WTC11 (cell line): ENCODE results near the gene STRN.
"Not testable (repeated sequence)": the region's sequence is repeated elsewhere in the genome, so short reads cannot be mapped to it uniquely, and the experiment has no call there.

Experiments used
- RELA ChIP-seq: sonication (generic); formaldehyde crosslinking; IDR thresholded peaks from 2 replicates; pipeline ENCODE4 v1.8.1; 2022; ENCODE audit warnings: missing genetic modification reagents, mild to moderate bottlenecking, borderline replicate concordance
- TF ChIP-seq, protein P1 (sequence below): fragments of 200-600 bp; IDR thresholded peaks from 2 replicates; pipeline ENCODE4 v1.8.0; 2022; ENCODE audit warnings: antibody characterized with exemption
- TF ChIP-seq, protein P2 (sequence below): sonication (generic); formaldehyde crosslinking; IDR thresholded peaks from 2 replicates; pipeline ENCODE4 v1.8.1; 2022; ENCODE audit warnings: low read depth, mild to moderate bottlenecking, moderate library complexity, missing genetic modification reagents, borderline replicate concordance

DNA sequence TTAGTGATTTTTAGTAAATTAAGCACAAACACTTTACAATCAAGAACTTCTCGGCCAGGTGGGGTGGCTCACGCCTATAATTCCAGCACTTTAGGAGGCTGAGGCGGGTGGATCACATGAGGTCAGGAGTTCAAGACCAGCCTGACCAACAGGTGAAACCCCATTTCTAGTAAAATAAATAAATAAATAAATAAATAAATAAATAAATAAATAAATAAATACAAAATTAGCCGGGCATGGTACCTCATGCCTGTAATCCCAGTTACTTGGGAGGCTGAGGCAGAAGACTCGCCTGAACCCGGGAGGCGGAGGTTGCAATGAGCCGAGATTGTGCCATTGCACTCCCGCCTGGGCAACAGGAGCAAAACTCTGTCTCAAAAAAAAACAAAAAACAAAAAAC lies 79.2 kb downstream of the STRN start:
- TF ChIP-seq, protein P1, sequence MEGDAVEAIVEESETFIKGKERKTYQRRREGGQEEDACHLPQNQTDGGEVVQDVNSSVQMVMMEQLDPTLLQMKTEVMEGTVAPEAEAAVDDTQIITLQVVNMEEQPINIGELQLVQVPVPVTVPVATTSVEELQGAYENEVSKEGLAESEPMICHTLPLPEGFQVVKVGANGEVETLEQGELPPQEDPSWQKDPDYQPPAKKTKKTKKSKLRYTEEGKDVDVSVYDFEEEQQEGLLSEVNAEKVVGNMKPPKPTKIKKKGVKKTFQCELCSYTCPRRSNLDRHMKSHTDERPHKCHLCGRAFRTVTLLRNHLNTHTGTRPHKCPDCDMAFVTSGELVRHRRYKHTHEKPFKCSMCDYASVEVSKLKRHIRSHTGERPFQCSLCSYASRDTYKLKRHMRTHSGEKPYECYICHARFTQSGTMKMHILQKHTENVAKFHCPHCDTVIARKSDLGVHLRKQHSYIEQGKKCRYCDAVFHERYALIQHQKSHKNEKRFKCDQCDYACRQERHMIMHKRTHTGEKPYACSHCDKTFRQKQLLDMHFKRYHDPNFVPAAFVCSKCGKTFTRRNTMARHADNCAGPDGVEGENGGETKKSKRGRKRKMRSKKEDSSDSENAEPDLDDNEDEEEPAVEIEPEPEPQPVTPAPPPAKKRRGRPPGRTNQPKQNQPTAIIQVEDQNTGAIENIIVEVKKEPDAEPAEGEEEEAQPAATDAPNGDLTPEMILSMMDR = not testable (repeated sequence)
- TF ChIP-seq, protein P2, sequence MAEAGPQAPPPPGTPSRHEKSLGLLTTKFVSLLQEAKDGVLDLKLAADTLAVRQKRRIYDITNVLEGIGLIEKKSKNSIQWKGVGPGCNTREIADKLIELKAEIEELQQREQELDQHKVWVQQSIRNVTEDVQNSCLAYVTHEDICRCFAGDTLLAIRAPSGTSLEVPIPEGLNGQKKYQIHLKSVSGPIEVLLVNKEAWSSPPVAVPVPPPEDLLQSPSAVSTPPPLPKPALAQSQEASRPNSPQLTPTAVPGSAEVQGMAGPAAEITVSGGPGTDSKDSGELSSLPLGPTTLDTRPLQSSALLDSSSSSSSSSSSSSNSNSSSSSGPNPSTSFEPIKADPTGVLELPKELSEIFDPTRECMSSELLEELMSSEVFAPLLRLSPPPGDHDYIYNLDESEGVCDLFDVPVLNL (CRISPR knock-in tag) = not testable (repeated sequence)
- TF ChIP-seq RELA (CRISPR knock-in tag) = not testable (repeated sequence)
